ENCODE measurements around the gene NRG3. TPM values are rescaled to one million over a fixed set of nuclear protein-coding genes. Genes with fewer than 3 reads are reported as not detected.

Gene NRG3
- total RNA-seq, 8 experiments from 2014 or later = 0.28 to 17.2 (median 13.6) TPM; not detected in 1

- no peak overlapping the region for H3K27ac ChIP-seq
- WGBS, 10 experiments = 0 to 95% (median 75%) methylated on average over 3 to 6 of the region's 6 CpGs
- peak in 1 of 8 experiments; percentile 86 for ATAC-seq (replicated peaks in 6 of 8)
- no peak overlapping the region for H3K4me3 ChIP-seq
- no peaks in the 10 kb centered on the region for H3K4me1 ChIP-seq (replicated peaks in 1 of 2)
- in situ Hi-C loops (cut with MboI; ENCODE audit: low pct_unique_long_range_greater_than_20kb in 2 of 9, low sequenced_read_pairs in 9 of 9, unreplicated experiment in 9 of 9) = no loop called here
Observed at GRCh38 chr10:82866424-82867020, 991.5 kb downstream of the NRG3 start.

- Histone ChIP-seq H3K4me3 (no peak overlapping the region), H3K27ac (no peak overlapping the region), H3K4me1 (replicated peaks in 1 of 2) (no peaks in the 10 kb centered on the region)
- in situ Hi-C loops (cut with MboI; ENCODE audit: low pct_unique_long_range_greater_than_20kb in 2 of 9, low sequenced_read_pairs in 9 of 9, unreplicated experiment in 9 of 9) = no loop called here
- ATAC-seq (replicated peaks in 6 of 8) = no peak
- WGBS, 10 experiments = 14 to 100% (median 88%) methylated on average over 1 to 3 of the region's 3 CpGs; no CpG with 5 or more reads in 1 of the 10 experiments
Observed at GRCh38 chr10:82867056-82867455, 992.1 kb downstream of the NRG3 start.

GRCh38 chr10:82874671-82875070 lies 999.7 kb downstream of the NRG3 start:
- 0 to 100% (median 94%) methylated on average over 1 of the region's 1 CpG; no CpG with 5 or more reads in 2 of the 10 experiments for WGBS, 10 experiments
- no peak for ATAC-seq (replicated peaks in 6 of 8)
- Histone ChIP-seq H3K4me1 (replicated peaks in 1 of 2) (no peaks in the 10 kb centered on the region), H3K27ac (no peak overlapping the region), H3K4me3 (no peak overlapping the region)
- in situ Hi-C loops (cut with MboI; ENCODE audit: low pct_unique_long_range_greater_than_20kb in 2 of 9, low sequenced_read_pairs in 9 of 9, unreplicated experiment in 9 of 9) = no loop called here

- ATAC-seq (replicated peaks in 6 of 8) = peak in 1 of 8 experiments; percentile 43
- Histone ChIP-seq H3K4me1 (replicated peaks in 1 of 2) (no peaks in the 10 kb centered on the region), H3K27ac (no peak overlapping the region), H3K4me3 (no peak overlapping the region)
- in situ Hi-C loops (cut with MboI; ENCODE audit: low pct_unique_long_range_greater_than_20kb in 2 of 9, low sequenced_read_pairs in 9 of 9, unreplicated experiment in 9 of 9) = no loop called here
- WGBS, 10 experiments = 0 to 100% (median 54%) methylated on average over 1 to 2 of the region's 2 CpGs
Observed at GRCh38 chr10:82880776-82881290, 1005.8 kb downstream of the NRG3 start.

GRCh38 chr10:82882722-82883121 lies 1007.7 kb downstream of the NRG3 start:
- no peak for ATAC-seq (replicated peaks in 6 of 8)
- 0 to 100% (median 43%) methylated on average over 1 of the region's 1 CpG; no CpG with 5 or more reads in 1 of the 10 experiments for WGBS, 10 experiments
- no peak overlapping the region for H3K27ac ChIP-seq
- no peak overlapping the region for H3K4me3 ChIP-seq
- peaks cover 0 to 4% of the 10 kb centered on the region in 2 donors for H3K4me1 ChIP-seq (replicated peaks in 1 of 2)
- in situ Hi-C loops (cut with MboI; ENCODE audit: low pct_unique_long_range_greater_than_20kb in 2 of 9, low sequenced_read_pairs in 9 of 9, unreplicated experiment in 9 of 9) = no loop called here

- 0 to 100% (median 81%) methylated on average over 1 of the region's 1 CpG; no CpG with 5 or more reads in 1 of the 10 experiments for WGBS, 10 experiments
- in situ Hi-C loops (cut with MboI; ENCODE audit: low pct_unique_long_range_greater_than_20kb in 2 of 9, low sequenced_read_pairs in 9 of 9, unreplicated experiment in 9 of 9) = no loop called here
- no peak for ATAC-seq (replicated peaks in 6 of 8)
Observed at GRCh38 chr10:82883603-82884002, 1008.6 kb downstream of the NRG3 start.

GRCh38 chr10:82887488-82887887 lies 1012.5 kb downstream of the NRG3 start:
- Histone ChIP-seq H3K4me3 (no peak overlapping the region), H3K27ac (no peak overlapping the region), H3K4me1 (replicated peaks in 1 of 2) (peaks cover 7 to 24% of the 10 kb centered on the region in 2 donors)
- peak in 1 of 8 experiments; percentile 50 for ATAC-seq (replicated peaks in 6 of 8)
- WGBS, 10 experiments = 0 to 100% (median 83%) methylated on average over 1 of the region's 1 CpG; no CpG with 5 or more reads in 1 of the 10 experiments
- in situ Hi-C loops (cut with MboI; ENCODE audit: low pct_unique_long_range_greater_than_20kb in 2 of 9, low sequenced_read_pairs in 9 of 9, unreplicated experiment in 9 of 9) = no loop called here

More at GRCh38 chr10:82883603-82884002, 1008.6 kb downstream of the NRG3 start:
- no peak overlapping the region for H3K27ac ChIP-seq
- peaks cover 0 to 11% of the 10 kb centered on the region in 2 donors for H3K4me1 ChIP-seq (replicated peaks in 1 of 2)
- H3K4me3 ChIP-seq = no peak overlapping the region

- Histone ChIP-seq H3K27ac (no peak overlapping the region), H3K4me3 (no peak overlapping the region), H3K4me1 (replicated peaks in 1 of 2) (peaks cover 7 to 24% of the 10 kb centered on the region in 2 donors)
- in situ Hi-C loops (cut with MboI; ENCODE audit: low pct_unique_long_range_greater_than_20kb in 2 of 9, low sequenced_read_pairs in 9 of 9, unreplicated experiment in 9 of 9) = no loop called here
- ATAC-seq (replicated peaks in 6 of 8) = no peak
- 24 to 98% (median 75%) methylated on average over 3 to 10 of the region's 10 CpGs; no CpG with 5 or more reads in 1 of the 10 experiments for WGBS, 10 experiments
Observed at GRCh38 chr10:82888809-82889455, 1013.9 kb downstream of the NRG3 start.

GRCh38 chr10:82889728-82890127 lies 1014.7 kb downstream of the NRG3 start:
- Histone ChIP-seq H3K27ac (no peak overlapping the region), H3K4me1 (replicated peaks in 1 of 2) (peaks cover 7 to 24% of the 10 kb centered on the region in 2 donors), H3K4me3 (no peak overlapping the region)
- 0 to 83% (median 30%) methylated on average over 1 to 2 of the region's 2 CpGs for WGBS, 10 experiments
- peak in 5 of 8 experiments; percentile 87 to 95 (median 94) for ATAC-seq (replicated peaks in 6 of 8)
- in situ Hi-C loops (cut with MboI; ENCODE audit: low pct_unique_long_range_greater_than_20kb in 2 of 9, low sequenced_read_pairs in 9 of 9, unreplicated experiment in 9 of 9) = no loop called here

GRCh38 chr10:82890573-82890972 lies 1015.6 kb downstream of the NRG3 start:
- H3K4me3 ChIP-seq = no peak overlapping the region
- no peak overlapping the region for H3K27ac ChIP-seq
- 16 to 85% (median 74%) methylated on average over 4 to 5 of the region's 5 CpGs for WGBS, 10 experiments
- no peak for ATAC-seq (replicated peaks in 6 of 8)
- peaks cover 7 to 24% of the 10 kb centered on the region in 2 donors for H3K4me1 ChIP-seq (replicated peaks in 1 of 2)
- in situ Hi-C loops (cut with MboI; ENCODE audit: low pct_unique_long_range_greater_than_20kb in 2 of 9, low sequenced_read_pairs in 9 of 9, unreplicated experiment in 9 of 9) = no loop called here

- 20 to 100% (median 100%) methylated on average over 1 of the region's 1 CpG; no CpG with 5 or more reads in 6 of the 10 experiments for WGBS, 10 experiments
- in situ Hi-C loops (cut with MboI; ENCODE audit: low pct_unique_long_range_greater_than_20kb in 2 of 9, low sequenced_read_pairs in 9 of 9, unreplicated experiment in 9 of 9) = no loop called here
Observed at GRCh38 chr10:82908096-82908495, 1033.1 kb downstream of the NRG3 start.

GRCh38 chr10:82908751-82909150 lies 1033.8 kb downstream of the NRG3 start:
- Histone ChIP-seq H3K4me1 (replicated peaks in 1 of 2) (no peaks in the 10 kb centered on the region), H3K27ac (no peak overlapping the region), H3K4me3 (no peak overlapping the region)
- ATAC-seq (replicated peaks in 6 of 8) = no peak
- in situ Hi-C loops (cut with MboI; ENCODE audit: low pct_unique_long_range_greater_than_20kb in 2 of 9, low sequenced_read_pairs in 9 of 9, unreplicated experiment in 9 of 9) = no loop called here
- WGBS, 10 experiments = 0 to 92% (median 40%) methylated on average over 1 to 5 of the region's 6 CpGs; no CpG with 5 or more reads in 3 of the 10 experiments

More at GRCh38 chr10:82908096-82908495, 1033.1 kb downstream of the NRG3 start:
- Histone ChIP-seq H3K4me1 (replicated peaks in 1 of 2) (no peaks in the 10 kb centered on the region), H3K4me3 (no peak overlapping the region), H3K27ac (no peak overlapping the region)
- no peak for ATAC-seq (replicated peaks in 6 of 8)

- Histone ChIP-seq H3K4me3 (no peak overlapping the region), H3K4me1 (replicated peaks in 1 of 2) (no peaks in the 10 kb centered on the region), H3K27ac (no peak overlapping the region)
- in situ Hi-C loops (cut with MboI; ENCODE audit: low pct_unique_long_range_greater_than_20kb in 2 of 9, low sequenced_read_pairs in 9 of 9, unreplicated experiment in 9 of 9) = no loop called here
- peak in 1 of 8 experiments; percentile 50 for ATAC-seq (replicated peaks in 6 of 8)
- 0 to 100% (median 72%) methylated on average over 1 to 3 of the region's 3 CpGs for WGBS, 10 experiments
Observed at GRCh38 chr10:82910301-82910700, 1035.3 kb downstream of the NRG3 start.

Measured in motor neuron (in vitro differentiated cells).